GM12878 (cell line): ENCODE measurements around the gene RFWD3. TPM values are rescaled to one million over a fixed set of nuclear protein-coding genes. Genes with fewer than 3 reads are reported as not detected.
A peak's percentile ranks its signal among the peaks of the same experiment; 100 is the strongest.

Experiments
- CBX3 ChIP-seq: fragments of 200-600 bp; sonication (generic); IDR thresholded peaks from 2 replicates; pipeline ENCODE4 v1.6.1; 2016; ENCODE audit warnings: low read depth, borderline replicate concordance
- FOXM1 ChIP-seq: IDR thresholded peaks from 2 replicates; pipeline ENCODE4 v1.6.1; 2012; ENCODE audit warnings: low read depth, mild to moderate bottlenecking, inconsistent platforms, low read length, moderate library complexity
- HDGF ChIP-seq: fragments of 450-650 bp; IDR thresholded peaks from 2 replicates; pipeline ENCODE4 v1.6.1; 2016; ENCODE audit warnings: antibody characterized with exemption
- SMAD1 ChIP-seq: fragments of 450-650 bp; IDR thresholded peaks from 2 replicates; pipeline ENCODE4 v1.6.1; 2018; ENCODE audit warnings: mild to moderate bottlenecking, low read depth; ENCODE audit not compliant: partially characterized antibody
- SP1 ChIP-seq: IDR thresholded peaks from one replicate; pipeline ENCODE4 v1.6.1; 2011; ENCODE audit warnings: low read depth, low read length
- STAT1 ChIP-seq: fragments of 450-650 bp; conservative IDR thresholded peaks from 2 replicates; pipeline ENCODE4 v1.6.1; 2014; ENCODE audit warnings: antibody characterized with exemption, mild to moderate bottlenecking
- ZBED1 ChIP-seq: IDR thresholded peaks from 2 replicates; pipeline ENCODE4 v1.6.1; 2016; ENCODE audit warnings: borderline replicate concordance
- polyA plus RNA-seq, 11 experiments: library from polyadenylated mRNA; depleted of rRNA in 4 of 11; unstranded in 6 of 11; stranded (reverse) in 5 of 11; fragments of >200 nt; fragmentation: Nextera tagmentation in 4 of 11; fragmentation: Illumina TruSeq in 1 of 11; extraction: Ambion mirVana in 4 of 11; extraction: Trizol in 1 of 11; gene quantifications; 1 replicate in 1 of 11; 2 replicates in 10 of 11; pipeline versions ENCODE4 v1.2.1 to v1.2.3, GENCODE V29; 2011 to 2016; ENCODE audit warnings: inconsistent platforms in 2 of 11, missing spikeins in 2 of 11, low read depth in 1 of 11
- total RNA-seq, 4 experiments: library from RNA; depleted of rRNA in 3 of 4; stranded (reverse); fragments of >200 nt in 3 of 4; fragmentation: Illumina TruSeq in 1 of 4; extraction: Trizol in 1 of 4; gene quantifications; 2 replicates each; pipeline versions ENCODE4 v1.2.1 to v1.2.3, GENCODE V29; 2013 to 2021
- TF ChIP-seq, protein P1 (sequence below): fragments of 450-650 bp; IDR thresholded peaks from 2 replicates; pipeline ENCODE4 v1.6.1; 2018; ENCODE audit warnings: mild to moderate bottlenecking, low read depth, moderate library complexity; ENCODE audit not compliant: partially characterized antibody
- TF ChIP-seq, protein P2 (sequence below): fragments of 150-350 bp; IDR thresholded peaks from 2 replicates; pipeline ENCODE4 v1.6.1; 2016; ENCODE audit warnings: low read depth, low read length
- TF ChIP-seq, protein P3 (sequence below): fragments of 450-650 bp; IDR thresholded peaks from 2 replicates; pipeline ENCODE4 v1.6.1; 2017; ENCODE audit warnings: antibody characterized with exemption, mild to moderate bottlenecking, moderate library complexity
- TF ChIP-seq, protein P4 (sequence below): IDR thresholded peaks from 2 replicates; pipeline ENCODE4 v1.6.1; 2012; ENCODE audit warnings: low read depth, low read length, improper control_type of control experiment
- TF ChIP-seq, protein P5 (sequence below): fragments of 450-650 bp; IDR thresholded peaks from 2 replicates; pipeline ENCODE4 v1.6.1; 2017; ENCODE audit warnings: mild to moderate bottlenecking
- TF ChIP-seq, protein P6 (sequence below): fragments of 450-650 bp; IDR thresholded peaks from 2 replicates; pipeline ENCODE4 v1.6.1; 2018; ENCODE audit warnings: borderline replicate concordance, mild to moderate bottlenecking; ENCODE audit not compliant: partially characterized antibody

RFWD3 gene
- total and polyA plus RNA-seq, 10 of the 15 experiments (the other 5 are each of a cell fraction or from before 2014, with no cell fraction given) = 10.7 to 78.5 (median 51.2) TPM

DNA sequence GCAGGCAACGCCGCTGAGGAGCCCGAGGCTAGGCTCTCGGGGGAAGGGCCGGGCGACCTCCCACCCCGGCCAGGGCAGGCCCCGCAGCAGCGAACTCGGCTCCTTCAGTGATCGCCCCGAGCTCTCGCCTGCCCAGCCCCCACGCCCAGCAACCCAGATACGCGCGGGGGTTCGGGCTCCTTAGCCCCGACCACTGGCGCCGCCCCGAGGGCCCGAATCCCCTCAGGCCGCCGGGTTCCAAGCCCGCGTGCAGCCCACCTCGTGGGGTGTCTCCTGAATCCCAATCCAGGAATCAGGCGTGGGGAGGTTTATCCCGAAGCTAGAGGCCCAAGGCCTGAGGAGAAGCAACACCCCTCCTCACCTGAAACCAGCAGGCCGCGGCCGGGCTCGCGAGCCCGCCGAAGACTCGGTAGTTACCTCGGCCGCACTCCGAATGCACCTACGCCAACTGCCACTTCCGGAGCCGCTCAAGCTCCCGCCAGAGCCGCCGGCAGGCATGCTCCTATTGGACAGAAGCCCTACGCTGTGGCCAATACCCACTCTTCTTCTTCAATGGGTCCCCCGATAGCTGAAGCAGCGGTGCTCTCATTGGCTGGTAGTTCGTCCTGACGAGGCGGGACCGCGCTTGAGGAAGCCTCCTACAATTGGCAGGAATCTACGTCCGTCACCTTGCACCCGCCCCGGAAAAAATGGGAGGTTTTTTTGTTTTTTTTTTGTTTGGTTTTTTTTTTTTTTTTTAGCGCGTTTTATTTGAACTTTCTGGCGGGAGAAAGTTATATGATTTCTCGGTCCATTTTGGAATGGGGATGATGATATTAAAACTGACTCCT, at the start of gene RFWD3 (continued):
- TF ChIP-seq, protein P1, sequence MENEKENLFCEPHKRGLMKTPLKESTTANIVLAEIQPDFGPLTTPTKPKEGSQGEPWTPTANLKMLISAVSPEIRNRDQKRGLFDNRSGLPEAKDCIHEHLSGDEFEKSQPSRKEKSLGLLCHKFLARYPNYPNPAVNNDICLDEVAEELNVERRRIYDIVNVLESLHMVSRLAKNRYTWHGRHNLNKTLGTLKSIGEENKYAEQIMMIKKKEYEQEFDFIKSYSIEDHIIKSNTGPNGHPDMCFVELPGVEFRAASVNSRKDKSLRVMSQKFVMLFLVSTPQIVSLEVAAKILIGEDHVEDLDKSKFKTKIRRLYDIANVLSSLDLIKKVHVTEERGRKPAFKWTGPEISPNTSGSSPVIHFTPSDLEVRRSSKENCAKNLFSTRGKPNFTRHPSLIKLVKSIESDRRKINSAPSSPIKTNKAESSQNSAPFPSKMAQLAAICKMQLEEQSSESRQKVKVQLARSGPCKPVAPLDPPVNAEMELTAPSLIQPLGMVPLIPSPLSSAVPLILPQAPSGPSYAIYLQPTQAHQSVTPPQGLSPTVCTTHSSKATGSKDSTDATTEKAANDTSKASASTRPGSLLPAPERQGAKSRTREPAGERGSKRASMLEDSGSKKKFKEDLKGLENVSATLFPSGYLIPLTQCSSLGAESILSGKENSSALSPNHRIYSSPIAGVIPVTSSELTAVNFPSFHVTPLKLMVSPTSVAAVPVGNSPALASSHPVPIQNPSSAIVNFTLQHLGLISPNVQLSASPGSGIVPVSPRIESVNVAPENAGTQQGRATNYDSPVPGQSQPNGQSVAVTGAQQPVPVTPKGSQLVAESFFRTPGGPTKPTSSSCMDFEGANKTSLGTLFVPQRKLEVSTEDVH = peak; percentile 98
- TF ChIP-seq, protein P2, sequence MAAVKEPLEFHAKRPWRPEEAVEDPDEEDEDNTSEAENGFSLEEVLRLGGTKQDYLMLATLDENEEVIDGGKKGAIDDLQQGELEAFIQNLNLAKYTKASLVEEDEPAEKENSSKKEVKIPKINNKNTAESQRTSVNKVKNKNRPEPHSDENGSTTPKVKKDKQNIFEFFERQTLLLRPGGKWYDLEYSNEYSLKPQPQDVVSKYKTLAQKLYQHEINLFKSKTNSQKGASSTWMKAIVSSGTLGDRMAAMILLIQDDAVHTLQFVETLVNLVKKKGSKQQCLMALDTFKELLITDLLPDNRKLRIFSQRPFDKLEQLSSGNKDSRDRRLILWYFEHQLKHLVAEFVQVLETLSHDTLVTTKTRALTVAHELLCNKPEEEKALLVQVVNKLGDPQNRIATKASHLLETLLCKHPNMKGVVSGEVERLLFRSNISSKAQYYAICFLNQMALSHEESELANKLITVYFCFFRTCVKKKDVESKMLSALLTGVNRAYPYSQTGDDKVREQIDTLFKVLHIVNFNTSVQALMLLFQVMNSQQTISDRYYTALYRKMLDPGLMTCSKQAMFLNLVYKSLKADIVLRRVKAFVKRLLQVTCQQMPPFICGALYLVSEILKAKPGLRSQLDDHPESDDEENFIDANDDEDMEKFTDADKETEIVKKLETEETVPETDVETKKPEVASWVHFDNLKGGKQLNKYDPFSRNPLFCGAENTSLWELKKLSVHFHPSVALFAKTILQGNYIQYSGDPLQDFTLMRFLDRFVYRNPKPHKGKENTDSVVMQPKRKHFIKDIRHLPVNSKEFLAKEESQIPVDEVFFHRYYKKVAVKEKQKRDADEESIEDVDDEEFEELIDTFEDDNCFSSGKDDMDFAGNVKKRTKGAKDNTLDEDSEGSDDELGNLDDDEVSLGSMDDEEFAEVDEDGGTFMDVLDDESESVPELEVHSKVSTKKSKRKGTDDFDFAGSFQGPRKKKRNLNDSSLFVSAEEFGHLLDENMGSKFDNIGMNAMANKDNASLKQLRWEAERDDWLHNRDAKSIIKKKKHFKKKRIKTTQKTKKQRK = peak; percentile 70; the same call in 1 of the 2 replicates
- TF ChIP-seq CBX3 (no peak), SP1 (peak; percentile 99), SMAD1 (peak; percentile 20), HDGF (peak; percentile 56; the same call in 1 of the 2 replicates), ZBED1 (no peak), STAT1 (no peak), FOXM1 (peak; percentile 65; the same call in 1 of the 2 replicates)
- TF ChIP-seq, protein P3, sequence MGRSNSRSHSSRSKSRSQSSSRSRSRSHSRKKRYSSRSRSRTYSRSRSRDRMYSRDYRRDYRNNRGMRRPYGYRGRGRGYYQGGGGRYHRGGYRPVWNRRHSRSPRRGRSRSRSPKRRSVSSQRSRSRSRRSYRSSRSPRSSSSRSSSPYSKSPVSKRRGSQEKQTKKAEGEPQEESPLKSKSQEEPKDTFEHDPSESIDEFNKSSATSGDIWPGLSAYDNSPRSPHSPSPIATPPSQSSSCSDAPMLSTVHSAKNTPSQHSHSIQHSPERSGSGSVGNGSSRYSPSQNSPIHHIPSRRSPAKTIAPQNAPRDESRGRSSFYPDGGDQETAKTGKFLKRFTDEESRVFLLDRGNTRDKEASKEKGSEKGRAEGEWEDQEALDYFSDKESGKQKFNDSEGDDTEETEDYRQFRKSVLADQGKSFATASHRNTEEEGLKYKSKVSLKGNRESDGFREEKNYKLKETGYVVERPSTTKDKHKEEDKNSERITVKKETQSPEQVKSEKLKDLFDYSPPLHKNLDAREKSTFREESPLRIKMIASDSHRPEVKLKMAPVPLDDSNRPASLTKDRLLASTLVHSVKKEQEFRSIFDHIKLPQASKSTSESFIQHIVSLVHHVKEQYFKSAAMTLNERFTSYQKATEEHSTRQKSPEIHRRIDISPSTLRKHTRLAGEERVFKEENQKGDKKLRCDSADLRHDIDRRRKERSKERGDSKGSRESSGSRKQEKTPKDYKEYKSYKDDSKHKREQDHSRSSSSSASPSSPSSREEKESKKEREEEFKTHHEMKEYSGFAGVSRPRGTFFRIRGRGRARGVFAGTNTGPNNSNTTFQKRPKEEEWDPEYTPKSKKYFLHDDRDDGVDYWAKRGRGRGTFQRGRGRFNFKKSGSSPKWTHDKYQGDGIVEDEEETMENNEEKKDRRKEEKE = no peak
- TF ChIP-seq, protein P4, sequence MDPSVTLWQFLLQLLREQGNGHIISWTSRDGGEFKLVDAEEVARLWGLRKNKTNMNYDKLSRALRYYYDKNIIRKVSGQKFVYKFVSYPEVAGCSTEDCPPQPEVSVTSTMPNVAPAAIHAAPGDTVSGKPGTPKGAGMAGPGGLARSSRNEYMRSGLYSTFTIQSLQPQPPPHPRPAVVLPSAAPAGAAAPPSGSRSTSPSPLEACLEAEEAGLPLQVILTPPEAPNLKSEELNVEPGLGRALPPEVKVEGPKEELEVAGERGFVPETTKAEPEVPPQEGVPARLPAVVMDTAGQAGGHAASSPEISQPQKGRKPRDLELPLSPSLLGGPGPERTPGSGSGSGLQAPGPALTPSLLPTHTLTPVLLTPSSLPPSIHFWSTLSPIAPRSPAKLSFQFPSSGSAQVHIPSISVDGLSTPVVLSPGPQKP = peak; percentile 84
- TF ChIP-seq, protein P5, sequence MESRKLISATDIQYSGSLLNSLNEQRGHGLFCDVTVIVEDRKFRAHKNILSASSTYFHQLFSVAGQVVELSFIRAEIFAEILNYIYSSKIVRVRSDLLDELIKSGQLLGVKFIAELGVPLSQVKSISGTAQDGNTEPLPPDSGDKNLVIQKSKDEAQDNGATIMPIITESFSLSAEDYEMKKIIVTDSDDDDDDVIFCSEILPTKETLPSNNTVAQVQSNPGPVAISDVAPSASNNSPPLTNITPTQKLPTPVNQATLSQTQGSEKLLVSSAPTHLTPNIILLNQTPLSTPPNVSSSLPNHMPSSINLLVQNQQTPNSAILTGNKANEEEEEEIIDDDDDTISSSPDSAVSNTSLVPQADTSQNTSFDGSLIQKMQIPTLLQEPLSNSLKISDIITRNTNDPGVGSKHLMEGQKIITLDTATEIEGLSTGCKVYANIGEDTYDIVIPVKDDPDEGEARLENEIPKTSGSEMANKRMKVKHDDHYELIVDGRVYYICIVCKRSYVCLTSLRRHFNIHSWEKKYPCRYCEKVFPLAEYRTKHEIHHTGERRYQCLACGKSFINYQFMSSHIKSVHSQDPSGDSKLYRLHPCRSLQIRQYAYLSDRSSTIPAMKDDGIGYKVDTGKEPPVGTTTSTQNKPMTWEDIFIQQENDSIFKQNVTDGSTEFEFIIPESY = no peak
- TF ChIP-seq, protein P6, sequence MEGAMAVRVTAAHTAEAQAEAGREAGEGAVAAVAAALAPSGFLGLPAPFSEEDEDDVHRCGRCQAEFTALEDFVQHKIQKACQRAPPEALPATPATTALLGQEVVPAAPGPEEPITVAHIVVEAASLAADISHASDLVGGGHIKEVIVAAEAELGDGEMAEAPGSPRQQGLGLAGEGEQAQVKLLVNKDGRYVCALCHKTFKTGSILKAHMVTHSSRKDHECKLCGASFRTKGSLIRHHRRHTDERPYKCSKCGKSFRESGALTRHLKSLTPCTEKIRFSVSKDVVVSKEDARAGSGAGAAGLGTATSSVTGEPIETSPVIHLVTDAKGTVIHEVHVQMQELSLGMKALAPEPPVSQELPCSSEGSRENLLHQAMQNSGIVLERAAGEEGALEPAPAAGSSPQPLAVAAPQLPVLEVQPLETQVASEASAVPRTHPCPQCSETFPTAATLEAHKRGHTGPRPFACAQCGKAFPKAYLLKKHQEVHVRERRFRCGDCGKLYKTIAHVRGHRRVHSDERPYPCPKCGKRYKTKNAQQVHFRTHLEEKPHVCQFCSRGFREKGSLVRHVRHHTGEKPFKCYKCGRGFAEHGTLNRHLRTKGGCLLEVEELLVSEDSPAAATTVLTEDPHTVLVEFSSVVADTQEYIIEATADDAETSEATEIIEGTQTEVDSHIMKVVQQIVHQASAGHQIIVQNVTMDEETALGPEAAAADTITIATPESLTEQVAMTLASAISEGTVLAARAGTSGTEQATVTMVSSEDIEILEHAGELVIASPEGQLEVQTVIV = peak; percentile 75
